K562 (cell line): Measurements from ENCODE around the gene FAM184B. TPM values are rescaled to one million over a fixed set of nuclear protein-coding genes. Genes with fewer than 3 reads are reported as not detected.
A peak's percentile ranks its signal among the peaks of the same experiment; 100 is the strongest.

Source experiments
- ATF7 ChIP-seq: fragments of 450-650 bp; IDR thresholded peaks from 2 replicates; pipeline ENCODE4 v1.7.1; 2014; ENCODE audit warnings: mild to moderate bottlenecking, moderate library complexity
- CHD2 ChIP-seq: IDR thresholded peaks from 2 replicates; pipeline ENCODE4 v1.6.1; 2011; ENCODE audit warnings: low read depth, low read length
- FOXJ2 ChIP-seq: fragments of 200-800 bp; sonication (Bioruptor generic); IDR thresholded peaks from 2 replicates; pipeline ENCODE4 v1.6.1; 2016; ENCODE audit warnings: missing genetic modification characterization, missing compliant biosample characterization
- FOXM1 ChIP-seq, 2 experiments: fragments of 450-650 bp in 1 of 2; sonication (generic) in 1 of 2; formaldehyde crosslinking in 1 of 2; IDR thresholded peaks; 2 replicates each; pipeline versions ENCODE4 v1.6.1 to v1.9.0; 2017 to 2022; ENCODE audit warnings: low read depth in 2 of 2, mild to moderate bottlenecking in 2 of 2, missing genetic modification reagents in 1 of 2, moderate library complexity in 1 of 2
- HIVEP1 ChIP-seq: fragments of 250-450 bp; sonication (Bioruptor Pico); IDR thresholded peaks from 2 replicates; pipeline ENCODE4 v1.4.0; 2020; ENCODE audit warnings: mild to moderate bottlenecking
- JUN ChIP-seq, 2 experiments: sonication (generic) in 1 of 2; formaldehyde crosslinking in 1 of 2; IDR thresholded peaks; 2 replicates each; pipeline versions ENCODE4 v1.6.1 to v1.8.0; 2012 to 2022; ENCODE audit warnings: borderline replicate concordance in 2 of 2, mild to moderate bottlenecking in 2 of 2, improper control_type of control experiment in 1 of 2, low read depth in 1 of 2, low read length in 1 of 2, missing genetic modification reagents in 1 of 2
- NR1H2 ChIP-seq: sonication (generic); formaldehyde crosslinking; IDR thresholded peaks from 2 replicates; pipeline ENCODE4 v1.4.0; 2020; ENCODE audit warnings: mild to moderate bottlenecking, missing genetic modification reagents
- PCBP1 ChIP-seq: fragments of 200-400 bp; formaldehyde crosslinking; IDR thresholded peaks from 2 replicates; pipeline ENCODE4 v1.6.1; 2018; ENCODE audit warnings: mild to moderate bottlenecking, low read depth, low read length; ENCODE audit not compliant: poor library complexity, severe bottlenecking
- POLR2AphosphoS5 ChIP-seq: IDR thresholded peaks from 2 replicates; pipeline ENCODE4 v1.6.1; 2011; ENCODE audit warnings: mild to moderate bottlenecking, low read depth, low read length, moderate library complexity; ENCODE audit not compliant: control insufficient read depth, insufficient read depth
- POLR3G ChIP-seq: IDR thresholded peaks from 2 replicates; pipeline ENCODE4 v1.6.1; 2011; ENCODE audit not compliant: insufficient read length, insufficient replicate concordance; ENCODE audit errors: extremely low read depth
- RBM39 ChIP-seq: fragments of 200-400 bp; formaldehyde crosslinking; optimal IDR thresholded peaks from 2 replicates; pipeline ENCODE3; 2018; ENCODE audit warnings: low read depth, low read length
- SIX5 ChIP-seq, 2 experiments: IDR thresholded peaks; 2 replicates each; pipeline ENCODE4 v1.6.1; 2011; ENCODE audit warnings: low read length in 2 of 2, borderline replicate concordance in 1 of 2, low read depth in 1 of 2, mild to moderate bottlenecking in 1 of 2, moderate library complexity in 1 of 2; ENCODE audit not compliant: insufficient read depth in 1 of 2
- TBL1XR1 ChIP-seq, 2 experiments: IDR thresholded peaks; 2 replicates each; pipeline ENCODE4 v1.6.1; 2012; ENCODE audit warnings: improper control_type of control experiment in 2 of 2, low read length in 2 of 2, mild to moderate bottlenecking in 1 of 2
- ZBED1 ChIP-seq: IDR thresholded peaks from 2 replicates; pipeline ENCODE4 v1.6.1; 2014
- ZC3H4 ChIP-seq: sonication (generic); formaldehyde crosslinking; IDR thresholded peaks from 2 replicates; pipeline ENCODE4 v1.9.0; 2021; ENCODE audit warnings: missing genetic modification reagents, borderline replicate concordance
- ZNF41 ChIP-seq: fragments of 250-450 bp; sonication (Bioruptor Pico); conservative IDR thresholded peaks from 2 replicates; pipeline ENCODE4 v1.4.0; 2020; ENCODE audit warnings: mild to moderate bottlenecking
- ZNF445 ChIP-seq: fragments of 250-450 bp; sonication (Bioruptor Pico); IDR thresholded peaks from 2 replicates; pipeline ENCODE4 v1.4.0; 2020; ENCODE audit warnings: low read depth, mild to moderate bottlenecking, moderate library complexity
- ZNF589 ChIP-seq: fragments of 200-800 bp; sonication (Bioruptor generic); IDR thresholded peaks from 2 replicates; pipeline ENCODE4 v1.6.1; 2016; ENCODE audit warnings: low read depth, missing genetic modification characterization, missing compliant biosample characterization
- ZNF707 ChIP-seq: fragments of 250-450 bp; sonication (Bioruptor Pico); conservative IDR thresholded peaks from 2 replicates; pipeline ENCODE4 v1.8.0; 2022; ENCODE audit warnings: inconsistent platforms, mild to moderate bottlenecking, moderate library complexity
- polyA plus RNA-seq, 8 experiments: library from polyadenylated mRNA; depleted of rRNA in 4 of 8; stranded (reverse) in 5 of 8; unstranded in 3 of 8; fragments of >200 nt; fragmentation: Nextera tagmentation in 2 of 8; fragmentation: Illumina TruSeq in 1 of 8; extraction: Ambion mirVana in 2 of 8; extraction: Trizol in 1 of 8; gene quantifications; 2 replicates each; pipeline versions ENCODE4 v1.2.1 to v1.2.3, GENCODE V29; 2011 to 2014; ENCODE audit warnings: inconsistent platforms in 1 of 8, missing spikeins in 1 of 8
- total RNA-seq, 7 experiments: library from RNA; depleted of rRNA in 6 of 7; stranded (reverse); fragments of >200 nt in 6 of 7; fragmentation: Illumina TruSeq in 2 of 7; extraction: Trizol in 2 of 7; gene quantifications; 2 replicates each; pipeline versions ENCODE4 v1.2.1 to v1.2.3, GENCODE V29; 2011 to 2021; ENCODE audit warnings: low replicate concordance in 1 of 7
- TF ChIP-seq, protein P1 (sequence below), 2 experiments: fragments of 450-650 bp in 1 of 2; sonication (generic) in 1 of 2; formaldehyde crosslinking in 1 of 2; IDR thresholded peaks in 1 of 2; conservative IDR thresholded peaks in 1 of 2; 2 replicates each; pipeline versions ENCODE4 v1.6.1 to v1.8.1; 2016 to 2023; ENCODE audit warnings: mild to moderate bottlenecking in 2 of 2, moderate library complexity in 2 of 2, inconsistent platforms in 1 of 2, missing genetic modification reagents in 1 of 2
- TF ChIP-seq, protein P2 (sequence below): sonication (generic); formaldehyde crosslinking; IDR thresholded peaks from 2 replicates; pipeline ENCODE4 v1.8.1; 2023; ENCODE audit warnings: mild to moderate bottlenecking, missing genetic modification reagents
- TF ChIP-seq, protein P3 (sequence below): fragments of 250-450 bp; sonication (Bioruptor Pico); IDR thresholded peaks from 2 replicates; pipeline ENCODE4 v1.5.0; 2021; ENCODE audit warnings: mild to moderate bottlenecking, borderline replicate concordance

Gene FAM184B
- total and polyA plus RNA-seq, 9 of the 15 experiments (the other 6 are each of a cell fraction or from before 2014, with no cell fraction given): not detected

DNA sequence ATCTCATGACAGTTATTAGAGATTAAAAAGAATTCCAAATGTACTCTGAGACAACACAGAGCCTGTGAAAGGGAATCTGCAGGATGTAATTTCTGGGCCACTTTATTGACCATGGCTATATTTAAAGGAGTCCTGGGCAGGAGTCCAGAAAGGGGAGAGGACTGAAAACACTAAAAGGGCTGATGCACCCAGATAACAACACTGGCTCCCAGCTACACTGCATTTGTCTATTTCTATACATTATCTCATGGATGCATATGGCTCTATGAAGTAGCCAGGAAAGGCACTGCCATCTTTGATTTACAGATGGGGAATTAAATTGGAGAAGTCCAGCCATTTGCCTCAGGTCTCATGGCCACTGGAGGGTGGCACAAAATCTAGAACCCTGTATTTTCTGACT is 111.0 kb downstream of the FAM184B start (continued):
- TF ChIP-seq POLR3G: no peak
- peak; percentile 86 for TF ChIP-seq FOXM1 (IDR thresholded peaks at IDR 0.05; ENCODE audit: low read depth)
- TF ChIP-seq FOXM1 (CRISPR knock-in tag; IDR thresholded peaks at IDR 0.05; ENCODE audit: low read depth): no peak
- TF ChIP-seq ZNF41 (CRISPR knock-in tag): no peak
- TF ChIP-seq SIX5 (IDR thresholded peaks at IDR 0.05; ENCODE audit: borderline replicate concordance in 1 of 2, insufficient read depth in 1 of 2, low read depth in 1 of 2, low read length in 2 of 2): no peak
- no peak for TF ChIP-seq JUN (IDR thresholded peaks at IDR 0.05; ENCODE audit: borderline replicate concordance, low read depth, low read length)
- no peak for TF ChIP-seq JUN (CRISPR knock-in tag; IDR thresholded peaks at IDR 0.05; ENCODE audit: borderline replicate concordance)
- TF ChIP-seq, protein P1, sequence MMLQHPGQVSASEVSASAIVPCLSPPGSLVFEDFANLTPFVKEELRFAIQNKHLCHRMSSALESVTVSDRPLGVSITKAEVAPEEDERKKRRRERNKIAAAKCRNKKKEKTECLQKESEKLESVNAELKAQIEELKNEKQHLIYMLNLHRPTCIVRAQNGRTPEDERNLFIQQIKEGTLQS (IDR thresholded peaks at IDR 0.05): peak; percentile 12; the same call in 1 of the 2 replicates
- TF ChIP-seq, protein P1 (CRISPR knock-in tag; conservative IDR thresholded peaks at IDR 0.05): 0 out of 2 replicates have a peak, but pooled peaks have one; percentile 38
- TF ChIP-seq ZC3H4 (CRISPR knock-in tag): no peak
- TF ChIP-seq POLR2AphosphoS5: peak; percentile 93
- TF ChIP-seq CHD2: no peak
- TF ChIP-seq ZNF707: no peak
- TF ChIP-seq ZNF445: no peak
- TF ChIP-seq ZNF589: no peak
- TF ChIP-seq, protein P2, sequence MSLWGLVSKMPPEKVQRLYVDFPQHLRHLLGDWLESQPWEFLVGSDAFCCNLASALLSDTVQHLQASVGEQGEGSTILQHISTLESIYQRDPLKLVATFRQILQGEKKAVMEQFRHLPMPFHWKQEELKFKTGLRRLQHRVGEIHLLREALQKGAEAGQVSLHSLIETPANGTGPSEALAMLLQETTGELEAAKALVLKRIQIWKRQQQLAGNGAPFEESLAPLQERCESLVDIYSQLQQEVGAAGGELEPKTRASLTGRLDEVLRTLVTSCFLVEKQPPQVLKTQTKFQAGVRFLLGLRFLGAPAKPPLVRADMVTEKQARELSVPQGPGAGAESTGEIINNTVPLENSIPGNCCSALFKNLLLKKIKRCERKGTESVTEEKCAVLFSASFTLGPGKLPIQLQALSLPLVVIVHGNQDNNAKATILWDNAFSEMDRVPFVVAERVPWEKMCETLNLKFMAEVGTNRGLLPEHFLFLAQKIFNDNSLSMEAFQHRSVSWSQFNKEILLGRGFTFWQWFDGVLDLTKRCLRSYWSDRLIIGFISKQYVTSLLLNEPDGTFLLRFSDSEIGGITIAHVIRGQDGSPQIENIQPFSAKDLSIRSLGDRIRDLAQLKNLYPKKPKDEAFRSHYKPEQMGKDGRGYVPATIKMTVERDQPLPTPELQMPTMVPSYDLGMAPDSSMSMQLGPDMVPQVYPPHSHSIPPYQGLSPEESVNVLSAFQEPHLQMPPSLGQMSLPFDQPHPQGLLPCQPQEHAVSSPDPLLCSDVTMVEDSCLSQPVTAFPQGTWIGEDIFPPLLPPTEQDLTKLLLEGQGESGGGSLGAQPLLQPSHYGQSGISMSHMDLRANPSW: no peak
- TF ChIP-seq, protein P3, sequence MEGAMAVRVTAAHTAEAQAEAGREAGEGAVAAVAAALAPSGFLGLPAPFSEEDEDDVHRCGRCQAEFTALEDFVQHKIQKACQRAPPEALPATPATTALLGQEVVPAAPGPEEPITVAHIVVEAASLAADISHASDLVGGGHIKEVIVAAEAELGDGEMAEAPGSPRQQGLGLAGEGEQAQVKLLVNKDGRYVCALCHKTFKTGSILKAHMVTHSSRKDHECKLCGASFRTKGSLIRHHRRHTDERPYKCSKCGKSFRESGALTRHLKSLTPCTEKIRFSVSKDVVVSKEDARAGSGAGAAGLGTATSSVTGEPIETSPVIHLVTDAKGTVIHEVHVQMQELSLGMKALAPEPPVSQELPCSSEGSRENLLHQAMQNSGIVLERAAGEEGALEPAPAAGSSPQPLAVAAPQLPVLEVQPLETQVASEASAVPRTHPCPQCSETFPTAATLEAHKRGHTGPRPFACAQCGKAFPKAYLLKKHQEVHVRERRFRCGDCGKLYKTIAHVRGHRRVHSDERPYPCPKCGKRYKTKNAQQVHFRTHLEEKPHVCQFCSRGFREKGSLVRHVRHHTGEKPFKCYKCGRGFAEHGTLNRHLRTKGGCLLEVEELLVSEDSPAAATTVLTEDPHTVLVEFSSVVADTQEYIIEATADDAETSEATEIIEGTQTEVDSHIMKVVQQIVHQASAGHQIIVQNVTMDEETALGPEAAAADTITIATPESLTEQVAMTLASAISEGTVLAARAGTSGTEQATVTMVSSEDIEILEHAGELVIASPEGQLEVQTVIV: no peak
- peak; percentile 73 for TF ChIP-seq ATF7
- TF ChIP-seq PCBP1: no peak
- no peak for TF ChIP-seq ZBED1
- peak; percentile 55; the same call in 1 of the 2 replicates for TF ChIP-seq FOXJ2 (tag)
- TF ChIP-seq HIVEP1 (CRISPR knock-in tag): no peak
- TF ChIP-seq RBM39: no peak
- TF ChIP-seq NR1H2 (CRISPR knock-in tag): no peak
- peak in 1 of 2 experiments; percentile 72; a peak in 1 of 4 replicates for TF ChIP-seq TBL1XR1 (IDR thresholded peaks at IDR 0.05; ENCODE audit: low read length in 2 of 2)
